ENCODE results near the gene TOP2B.

GRCh38 chr3:25594007-25594502 lies 70.7 kb downstream of the TOP2B start:
- TF ChIP-seq CTCF (IDR thresholded peaks at IDR 0.05; ENCODE audit: low read depth, low read length, missing input control), result peak; percentile 91
- TF ChIP-seq SP1 (IDR thresholded peaks at IDR 0.05), result no peak
- TF ChIP-seq RAD21 (IDR thresholded peaks at IDR 0.05), result peak; percentile 87 to 88
